HG03045 (cell line): Measurements from ENCODE around the gene RGS7.
"Not testable (repeated sequence)": the region's sequence is repeated elsewhere in the genome, so short reads cannot be mapped to it uniquely, and the experiment has no call there.

Experiments
- ATAC-seq: cut with Tn5 transposase; IDR thresholded peaks from one replicate; pipeline ENCODE4 v1.9.1; 2021; ENCODE audit warnings: mild to moderate bottlenecking, moderate library complexity; ENCODE audit not compliant: unreplicated experiment

Gene RGS7

GRCh38 chr1:240804475-240804874 lies 552.5 kb downstream of the RGS7 start:
- no peak for ATAC-seq

GRCh38 chr1:240803151-240803550 lies 553.9 kb downstream of the RGS7 start:
- no peak for ATAC-seq

- ATAC-seq, result no peak
Observed at GRCh38 chr1:240802271-240802670, 554.7 kb downstream of the RGS7 start.

GRCh38 chr1:240801442-240801841 lies 555.6 kb downstream of the RGS7 start:
- ATAC-seq, result no peak

- no peak for ATAC-seq
Observed at GRCh38 chr1:240800291-240800690, 556.7 kb downstream of the RGS7 start.

GRCh38 chr1:240797050-240797449 lies 560.0 kb downstream of the RGS7 start:
- no peak for ATAC-seq

- no peak for ATAC-seq
Observed at GRCh38 chr1:240794046-240794843, 562.8 kb downstream of the RGS7 start.

GRCh38 chr1:240792915-240793529 lies 564.0 kb downstream of the RGS7 start:
- no peak for ATAC-seq

- no peak for ATAC-seq
Observed at GRCh38 chr1:240790856-240791255, 566.1 kb downstream of the RGS7 start.

- ATAC-seq, result no peak
Observed at GRCh38 chr1:240786880-240787279, 570.1 kb downstream of the RGS7 start.

- no peak for ATAC-seq
Observed at GRCh38 chr1:240784776-240785175, 572.2 kb downstream of the RGS7 start.

GRCh38 chr1:240783728-240784137 lies 573.3 kb downstream of the RGS7 start:
- ATAC-seq, result not testable (repeated sequence)

GRCh38 chr1:240776237-240776636 lies 580.8 kb downstream of the RGS7 start:
- ATAC-seq, result no peak

- no peak for ATAC-seq
Observed at GRCh38 chr1:240772131-240772530, 584.9 kb downstream of the RGS7 start.

- ATAC-seq, result no peak
Observed at GRCh38 chr1:240771450-240771849, 585.6 kb downstream of the RGS7 start.

- no peak for ATAC-seq
Observed at GRCh38 chr1:240768979-240769378, 588.0 kb downstream of the RGS7 start.

- no peak for ATAC-seq
Observed at GRCh38 chr1:240766831-240767230, 590.2 kb downstream of the RGS7 start.

GRCh38 chr1:240765732-240766363 lies 591.2 kb downstream of the RGS7 start:
- ATAC-seq, result no peak

GRCh38 chr1:240763771-240764170 lies 593.2 kb downstream of the RGS7 start:
- ATAC-seq, result no peak

- ATAC-seq, result not testable (repeated sequence)
Observed at GRCh38 chr1:240763095-240763494, 593.9 kb downstream of the RGS7 start.

GRCh38 chr1:240762471-240762987 lies 594.5 kb downstream of the RGS7 start:
- not testable (repeated sequence) for ATAC-seq

- ATAC-seq, result not testable (repeated sequence)
Observed at GRCh38 chr1:240758777-240759176, 598.2 kb downstream of the RGS7 start.
